Endothelial cell of umbilical vein (primary cell): ENCODE data around the gene C10orf53.

ENCODE experiments used
- EZH2 ChIP-seq: IDR thresholded peaks from 2 replicates; pipeline ENCODE4 v1.6.1; 2012; ENCODE audit warnings: borderline replicate concordance, low read depth, mild to moderate bottlenecking, moderate library complexity, low read length, inconsistent platforms; ENCODE audit not compliant: severe bottlenecking
- FOS ChIP-seq: IDR thresholded peaks from 2 replicates; pipeline ENCODE4 v1.6.1; 2011; ENCODE audit warnings: mild to moderate bottlenecking, low read length, moderate library complexity, borderline replicate concordance; ENCODE audit not compliant: insufficient read depth
- GATA2 ChIP-seq: IDR thresholded peaks from 2 replicates; pipeline ENCODE4 v1.7.0; 2011; ENCODE audit warnings: low read depth, mild to moderate bottlenecking, moderate library complexity, mixed read lengths, low read length; ENCODE audit not compliant: insufficient read length, insufficient read depth
- POLR2A ChIP-seq: IDR thresholded peaks from 2 replicates; pipeline ENCODE4 v1.6.1; 2012; ENCODE audit warnings: low read depth, mild to moderate bottlenecking, control low read depth, low read length
- POLR2AphosphoS5 ChIP-seq: IDR thresholded peaks from 2 replicates; pipeline ENCODE4 v1.6.1; 2012; ENCODE audit warnings: low read depth, mild to moderate bottlenecking, control low read depth, low read length, moderate library complexity; ENCODE audit not compliant: insufficient read depth
- TF ChIP-seq, protein P1 (sequence below), 2 donors: IDR thresholded peaks; 1 replicate in 1 of 2; 2 replicates in 1 of 2; pipeline ENCODE4 v1.5.1; 2011; ENCODE audit warnings: low read length in 2 of 2, mild to moderate bottlenecking in 2 of 2, moderate library complexity in 2 of 2, control low read depth in 1 of 2, inconsistent platforms in 1 of 2, low read depth in 1 of 2; ENCODE audit not compliant: insufficient read depth in 1 of 2; ENCODE audit errors: extremely low read depth in 1 of 2

DNA sequence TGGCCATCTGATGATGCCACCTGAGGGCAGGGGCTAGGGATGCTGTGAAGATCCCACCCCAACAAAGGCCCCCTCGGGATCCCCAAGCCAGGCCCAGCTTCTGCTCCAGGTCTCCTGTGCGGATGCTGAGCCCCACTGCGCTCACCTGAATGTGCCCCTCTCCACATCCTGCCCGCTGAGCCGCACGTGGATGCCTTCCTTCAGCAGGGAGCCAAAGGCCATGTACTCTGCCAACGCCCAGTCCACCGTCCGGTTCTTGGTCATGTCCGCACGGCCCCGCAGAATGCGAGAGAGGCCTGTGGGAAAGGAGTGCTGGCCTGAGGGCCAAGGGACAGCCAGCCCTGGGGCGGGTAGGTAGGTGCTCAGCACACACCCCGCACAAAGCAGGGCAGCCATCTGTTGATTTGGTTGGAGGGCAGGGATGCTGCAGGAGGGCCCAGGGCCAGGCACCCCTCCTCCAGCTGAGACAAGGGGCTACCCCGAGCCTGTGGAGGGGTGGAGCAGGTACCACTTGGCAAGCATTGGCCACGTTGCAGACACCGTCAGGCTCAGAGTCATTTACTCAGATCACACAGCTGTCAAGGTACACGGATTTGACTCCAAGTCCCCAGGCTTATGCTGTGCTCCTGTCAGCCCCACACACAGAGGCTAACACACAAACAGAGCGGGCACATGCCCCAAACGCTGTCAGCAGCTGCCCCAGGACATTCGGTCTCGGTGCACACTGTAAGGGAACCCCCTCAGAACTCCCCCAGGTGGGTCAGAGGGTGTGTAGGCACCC lies 63.4 kb downstream of the C10orf53 start:
- TF ChIP-seq, protein P1, sequence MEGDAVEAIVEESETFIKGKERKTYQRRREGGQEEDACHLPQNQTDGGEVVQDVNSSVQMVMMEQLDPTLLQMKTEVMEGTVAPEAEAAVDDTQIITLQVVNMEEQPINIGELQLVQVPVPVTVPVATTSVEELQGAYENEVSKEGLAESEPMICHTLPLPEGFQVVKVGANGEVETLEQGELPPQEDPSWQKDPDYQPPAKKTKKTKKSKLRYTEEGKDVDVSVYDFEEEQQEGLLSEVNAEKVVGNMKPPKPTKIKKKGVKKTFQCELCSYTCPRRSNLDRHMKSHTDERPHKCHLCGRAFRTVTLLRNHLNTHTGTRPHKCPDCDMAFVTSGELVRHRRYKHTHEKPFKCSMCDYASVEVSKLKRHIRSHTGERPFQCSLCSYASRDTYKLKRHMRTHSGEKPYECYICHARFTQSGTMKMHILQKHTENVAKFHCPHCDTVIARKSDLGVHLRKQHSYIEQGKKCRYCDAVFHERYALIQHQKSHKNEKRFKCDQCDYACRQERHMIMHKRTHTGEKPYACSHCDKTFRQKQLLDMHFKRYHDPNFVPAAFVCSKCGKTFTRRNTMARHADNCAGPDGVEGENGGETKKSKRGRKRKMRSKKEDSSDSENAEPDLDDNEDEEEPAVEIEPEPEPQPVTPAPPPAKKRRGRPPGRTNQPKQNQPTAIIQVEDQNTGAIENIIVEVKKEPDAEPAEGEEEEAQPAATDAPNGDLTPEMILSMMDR (IDR thresholded peaks at IDR 0.05; ENCODE audit: extremely low read depth in 1 of 2, insufficient read depth in 1 of 2, low read depth in 1 of 2, low read length in 2 of 2), result no peak
- TF ChIP-seq POLR2AphosphoS5, result no peak
- no peak for TF ChIP-seq EZH2
- no peak for TF ChIP-seq GATA2
- TF ChIP-seq POLR2A, result no peak
- TF ChIP-seq FOS, result no peak
